Endothelial cell of umbilical vein (primary cell): ENCODE measurements around the gene FKRP.

ENCODE experiments used
- CTCF ChIP-seq, 2 donors: IDR thresholded peaks; 1 replicate in 1 of 2; 2 replicates in 1 of 2; pipeline ENCODE4 v1.5.1; 2011; ENCODE audit warnings: low read length in 2 of 2, mild to moderate bottlenecking in 2 of 2, moderate library complexity in 2 of 2, control low read depth in 1 of 2, inconsistent platforms in 1 of 2, low read depth in 1 of 2; ENCODE audit not compliant: insufficient read depth in 1 of 2; ENCODE audit errors: extremely low read depth in 1 of 2
- EZH2 ChIP-seq: IDR thresholded peaks from 2 replicates; pipeline ENCODE4 v1.6.1; 2012; ENCODE audit warnings: borderline replicate concordance, low read depth, mild to moderate bottlenecking, moderate library complexity, low read length, inconsistent platforms; ENCODE audit not compliant: severe bottlenecking
- MAX ChIP-seq: IDR thresholded peaks from 2 replicates; pipeline ENCODE4 v1.6.1; 2011; ENCODE audit not compliant: insufficient read depth, insufficient read length
- POLR2A ChIP-seq: IDR thresholded peaks from 2 replicates; pipeline ENCODE4 v1.6.1; 2012; ENCODE audit warnings: low read depth, mild to moderate bottlenecking, control low read depth, low read length
- POLR2AphosphoS5 ChIP-seq: IDR thresholded peaks from 2 replicates; pipeline ENCODE4 v1.6.1; 2012; ENCODE audit warnings: low read depth, mild to moderate bottlenecking, control low read depth, low read length, moderate library complexity; ENCODE audit not compliant: insufficient read depth

- TF ChIP-seq CTCF (IDR thresholded peaks at IDR 0.05; ENCODE audit: extremely low read depth in 1 of 2, insufficient read depth in 1 of 2, low read depth in 1 of 2, low read length in 2 of 2) (no peak), EZH2 (no peak), POLR2A (no peak), POLR2AphosphoS5 (no peak), MAX (no peak)
Measured at GRCh38 chr19:46719629-46720502, 26.0 kb upstream of the FKRP start.
